Epithelial cell of esophagus (primary cell): ENCODE measurements around the gene MRPL17.

Experiments used
- DNase-seq: peaks from one replicate; pipeline ENCODE4 v3.0.0; 2010; ENCODE audit warnings: low read depth
- H3K4me3 ChIP-seq: 2 replicates; pipeline ENCODE4 v1.5.1; 2011; ENCODE audit warnings: mild to moderate bottlenecking, low read length, control low read depth
- CTCF ChIP-seq: IDR thresholded peaks from 2 replicates; pipeline ENCODE4 v1.5.1; 2011; ENCODE audit warnings: low read depth, mild to moderate bottlenecking, low read length, control low read depth, inconsistent platforms; ENCODE audit not compliant: insufficient read depth; ENCODE audit errors: missing control alignments

The MRPL17 gene

GRCh38 chr11:6658647-6659046, 24.5 kb downstream of the MRPL17 start:
- no peak for DNase-seq
- no peak for TF ChIP-seq CTCF

GRCh38 chr11:6657346-6657745, 25.8 kb downstream of the MRPL17 start:
- no peak for TF ChIP-seq CTCF
- no peak for DNase-seq
- no peak overlapping the region for H3K4me3 ChIP-seq

More at GRCh38 chr11:6658647-6659046, 24.5 kb downstream of the MRPL17 start:
- H3K4me3 ChIP-seq, result no peak overlapping the region

- H3K4me3 ChIP-seq, result no peak overlapping the region
- no peak for DNase-seq
- TF ChIP-seq CTCF, result no peak
These were observed 26.2 kb downstream of the MRPL17 start for GRCh38 chr11:6656936-6657335.

- H3K4me3 ChIP-seq, result no peak overlapping the region
- no peak for DNase-seq
- no peak for TF ChIP-seq CTCF
These were observed 26.6 kb downstream of the MRPL17 start for GRCh38 chr11:6656584-6656915.

GRCh38 chr11:6655790-6656583, 27.2 kb downstream of the MRPL17 start, which contains the start of gene DCHS1:
DCHS1 (minus strand) TSS chr11:6655809; CDS start chr11:6641613, 14,196 bp downstream.
- DNase-seq, result no peak

GRCh38 chr11:6655020-6655789, 27.9 kb downstream of the MRPL17 start:
- TF ChIP-seq CTCF, result no peak
- no peak for DNase-seq
- no peak overlapping the region for H3K4me3 ChIP-seq

More at GRCh38 chr11:6655790-6656583, 27.2 kb downstream of the MRPL17 start, which contains the start of gene DCHS1:
- H3K4me3 ChIP-seq, result no peak within 1 kb of the TSS
- TF ChIP-seq CTCF, result no peak
